HG03442 (cell line): Measurements from ENCODE around the gene FAM227A.
"Not testable (repeated sequence)": the region's sequence is repeated elsewhere in the genome, so short reads cannot be mapped to it uniquely, and the experiment has no call there.

ENCODE experiments used
- ATAC-seq: cut with Tn5 transposase; IDR thresholded peaks from one replicate; pipeline ENCODE4 v1.9.1; 2021; ENCODE audit warnings: mild to moderate bottlenecking, moderate library complexity; ENCODE audit not compliant: unreplicated experiment

Gene FAM227A

DNA sequence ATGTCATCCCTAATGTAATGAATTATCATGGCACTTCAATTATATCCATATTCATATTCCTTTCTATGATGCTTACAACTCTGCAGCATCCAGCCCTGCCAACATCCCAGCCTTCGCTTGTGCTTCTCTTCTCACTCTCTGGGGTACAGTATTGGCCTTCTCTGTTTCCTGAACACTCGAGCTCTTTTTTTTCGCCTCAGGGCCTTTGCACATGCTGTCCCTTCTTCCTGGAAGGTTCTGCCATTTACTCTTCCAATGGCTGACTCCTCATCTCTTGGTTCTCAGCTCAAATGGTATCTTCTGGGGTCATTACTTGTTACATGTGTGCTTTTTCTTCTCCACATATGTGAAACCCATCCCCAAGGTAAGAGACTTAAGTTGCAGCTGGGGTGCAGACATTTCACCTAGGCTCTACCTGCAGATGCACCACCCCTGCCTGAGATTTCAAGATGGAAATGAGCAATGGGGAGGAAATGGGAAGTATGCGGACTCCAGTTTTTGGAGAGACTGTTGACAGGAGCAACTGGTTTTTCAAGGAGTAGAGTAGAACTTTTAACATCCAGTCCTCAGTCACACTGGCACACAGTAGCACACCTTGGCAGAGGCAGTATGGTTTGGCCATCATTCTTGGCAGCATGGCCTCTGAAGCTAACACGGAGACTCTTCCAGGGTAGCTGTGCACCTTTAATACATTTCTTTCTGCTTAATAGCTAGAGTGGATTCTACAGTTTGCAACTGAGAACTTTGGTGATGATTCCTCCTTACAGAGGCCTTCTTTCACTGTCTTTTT is 43.8 kb downstream of the FAM227A start:
- no peak for ATAC-seq

DNA sequence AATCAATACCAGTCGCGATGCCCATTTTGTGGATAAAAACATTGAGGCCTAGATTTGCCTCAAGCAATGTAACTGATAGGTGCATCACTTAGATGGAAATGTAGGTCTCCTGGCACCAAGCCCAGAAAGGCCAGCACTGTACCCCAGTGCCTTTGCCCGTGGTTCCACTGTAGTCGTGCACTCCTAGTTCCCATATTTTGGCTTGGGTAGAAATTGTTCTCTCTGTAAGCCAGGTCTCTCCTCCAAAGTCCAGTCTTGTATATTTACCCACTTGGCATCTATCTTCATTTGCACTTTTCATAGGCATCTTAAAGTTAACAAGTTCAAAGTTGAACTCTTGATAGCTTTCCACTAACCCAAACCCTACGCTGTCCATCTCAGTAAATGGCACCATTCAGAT is 44.6 kb downstream of the FAM227A start:
- ATAC-seq: no peak

DNA sequence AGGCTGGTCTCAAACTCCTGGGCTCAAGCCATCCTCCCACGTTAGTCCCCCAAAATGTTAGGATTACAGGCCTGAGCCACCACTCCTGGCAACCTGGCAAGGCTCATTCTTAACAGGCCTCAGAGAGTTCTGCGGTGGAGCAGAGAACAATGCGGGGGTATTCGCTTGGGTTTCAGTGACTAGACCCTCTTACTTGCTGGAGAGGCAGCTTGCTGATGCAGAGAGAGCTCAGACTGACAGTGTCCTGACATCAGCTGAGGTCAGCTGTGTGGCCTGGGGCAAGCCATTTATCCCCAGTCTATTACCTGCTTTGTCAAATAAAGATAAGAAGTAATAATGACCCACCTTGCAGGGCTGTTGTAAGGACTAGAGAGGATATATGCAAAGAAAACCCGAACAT is 46.0 kb downstream of the FAM227A start:
- ATAC-seq: no peak

DNA sequence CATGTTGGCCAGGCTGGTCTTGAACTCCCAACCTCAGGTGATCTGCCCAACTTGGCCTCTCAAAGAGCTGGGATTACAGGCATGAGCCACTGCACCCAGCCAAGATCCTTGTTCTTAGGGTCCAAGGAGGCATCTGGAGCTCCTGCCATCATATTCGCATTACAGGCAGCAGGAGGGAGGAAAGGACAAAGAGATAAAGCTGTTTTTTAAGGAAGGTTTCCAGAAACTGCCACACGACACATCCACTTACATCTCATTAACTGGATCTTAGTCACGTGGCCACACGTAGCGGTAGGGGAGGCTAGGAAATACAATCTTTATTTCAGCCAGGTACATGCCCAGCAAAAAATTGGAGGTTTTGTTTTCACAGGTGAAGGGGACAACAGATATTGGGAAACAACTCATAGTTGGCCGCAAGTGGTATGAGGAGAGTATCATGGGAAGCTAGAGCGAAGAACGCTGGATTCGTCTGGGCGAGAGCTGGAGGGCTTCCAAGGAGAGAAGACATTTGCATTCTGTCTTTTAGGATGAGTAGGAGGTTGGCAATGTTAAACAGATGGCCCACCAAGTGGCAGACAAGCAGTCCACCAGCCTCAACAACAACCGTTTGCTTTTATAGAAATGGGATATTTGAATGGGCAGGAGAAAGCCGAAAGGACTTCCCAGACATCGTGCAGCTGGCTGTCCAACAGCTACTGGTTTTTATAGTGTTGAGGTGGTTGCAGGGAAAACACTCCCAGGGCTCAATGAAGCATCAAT is 47.0 kb downstream of the FAM227A start:
- no peak for ATAC-seq

DNA sequence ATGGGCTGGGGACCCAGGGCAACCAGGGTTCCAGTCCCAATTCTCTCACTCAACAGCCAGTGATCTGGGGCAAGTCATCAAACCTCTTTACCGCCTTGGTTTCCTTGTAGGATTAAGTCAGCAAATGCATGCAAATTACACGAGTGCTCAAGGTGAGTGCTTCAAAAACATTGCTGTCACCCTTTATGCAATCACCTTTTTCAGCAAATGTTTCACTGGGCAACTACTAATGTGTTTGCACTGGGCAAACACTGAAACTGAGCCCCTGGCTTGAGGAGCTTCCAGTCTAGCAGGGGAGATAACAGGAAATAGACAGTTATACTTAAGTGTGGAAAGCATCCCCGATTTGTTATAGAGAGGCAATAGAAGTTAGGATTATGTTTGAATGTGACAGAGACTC is 48.5 kb downstream of the FAM227A start:
- no peak for ATAC-seq

DNA sequence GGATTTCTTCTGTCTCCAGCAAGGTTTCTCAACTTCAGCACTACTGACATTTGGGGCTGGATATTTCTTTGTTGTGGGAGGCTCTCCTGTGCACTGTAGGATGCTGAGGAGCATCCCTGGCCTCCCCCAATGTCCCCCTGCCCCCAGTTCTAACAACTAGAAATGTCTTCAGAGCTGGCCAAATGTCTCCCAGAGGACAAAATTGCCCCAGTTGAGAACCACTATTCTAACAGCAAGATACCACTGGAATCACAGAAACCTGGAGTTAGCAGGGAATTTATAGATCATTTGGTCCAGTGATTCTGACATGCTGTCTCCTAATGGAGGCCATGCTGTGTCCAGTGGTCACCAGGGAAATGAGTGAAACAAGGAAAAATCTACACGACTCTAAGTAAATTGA is 54.0 kb downstream of the FAM227A start:
- no peak for ATAC-seq

DNA sequence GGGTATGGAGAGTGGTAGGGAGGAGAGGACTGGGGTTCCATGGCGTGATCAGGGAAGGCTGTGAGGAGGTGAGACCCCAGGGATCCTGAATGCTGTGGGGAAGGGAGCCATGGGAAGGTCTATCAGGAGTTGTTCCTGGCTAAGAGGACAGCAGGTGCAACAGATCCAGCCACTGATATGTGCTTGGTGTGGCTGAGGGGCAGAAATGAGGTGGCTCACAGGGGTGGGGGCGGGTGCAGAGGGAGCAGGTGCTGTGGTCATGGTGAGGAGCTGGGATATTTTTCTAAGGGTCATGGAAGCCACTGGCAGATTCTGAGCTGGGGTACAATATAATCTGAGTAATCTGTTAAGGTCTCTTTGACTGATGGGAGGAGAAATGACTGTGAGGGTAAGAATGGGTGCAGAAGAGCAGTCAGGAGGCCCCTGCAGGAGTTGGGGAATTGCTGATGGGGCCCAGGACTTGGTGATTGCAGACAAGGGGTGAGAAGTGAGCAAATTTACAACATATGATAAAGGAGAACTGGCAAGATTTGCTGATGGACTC is 54.9 kb downstream of the FAM227A start:
- no peak for ATAC-seq

DNA sequence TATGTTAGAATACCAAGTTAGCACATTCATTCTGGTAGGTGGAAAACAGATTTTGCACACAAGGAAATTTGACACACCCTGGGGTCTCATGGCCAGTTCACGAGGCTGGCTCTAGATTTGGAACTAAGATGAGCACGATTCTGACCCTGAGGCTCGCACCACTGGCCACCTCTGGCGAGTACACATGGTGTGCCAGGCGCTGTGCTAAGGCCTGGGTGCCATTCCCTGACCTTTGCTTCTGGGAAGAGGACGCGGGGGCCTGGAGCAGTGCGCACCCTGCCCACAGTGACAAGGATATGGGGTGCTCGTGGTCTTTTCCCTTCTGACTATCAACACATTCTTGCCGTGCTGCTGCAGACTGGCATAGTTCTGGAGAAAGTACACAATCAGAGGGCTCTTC is 56.7 kb downstream of the FAM227A start:
- ATAC-seq: no peak

DNA sequence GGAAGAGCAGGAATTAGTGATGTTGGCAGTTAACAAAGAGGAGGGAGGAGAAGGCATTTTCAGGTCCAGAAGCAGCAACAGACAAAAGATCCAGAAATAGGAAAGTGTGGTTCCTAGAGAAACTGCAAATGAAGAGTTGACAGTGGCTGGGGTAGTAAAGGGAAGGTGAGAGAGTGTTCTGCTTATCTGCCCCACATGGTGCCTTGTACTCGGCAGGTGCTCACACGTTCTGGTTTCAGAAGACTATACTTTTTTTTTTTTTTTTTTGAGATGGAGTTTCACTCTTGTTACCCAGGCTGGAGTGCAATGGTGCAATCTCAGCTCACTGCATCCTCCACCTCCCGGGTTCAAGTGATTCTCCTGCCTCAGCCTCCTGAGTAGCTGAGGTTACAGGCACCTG is 73.3 kb downstream of the FAM227A start:
- not testable (repeated sequence) for ATAC-seq

DNA sequence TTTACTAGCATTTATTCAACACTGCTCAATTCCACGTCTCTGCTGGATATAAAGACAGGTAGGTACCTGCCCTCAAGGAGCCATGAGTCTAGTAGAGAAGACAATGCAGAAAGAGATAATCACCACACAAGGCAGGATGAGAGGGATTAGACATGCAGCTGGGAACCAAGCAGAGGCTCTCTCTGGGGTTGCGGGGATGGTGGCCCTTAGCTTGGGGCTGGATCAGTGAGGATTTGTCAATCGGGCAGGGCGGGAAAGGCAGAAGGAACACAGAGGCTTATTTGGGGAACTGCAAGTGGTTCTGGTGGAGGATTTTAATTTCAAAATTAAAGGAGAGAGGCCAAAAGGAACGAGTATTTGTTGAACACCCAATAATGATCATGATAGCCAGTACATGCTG is 77.7 kb downstream of the FAM227A start:
- no peak for ATAC-seq

DNA sequence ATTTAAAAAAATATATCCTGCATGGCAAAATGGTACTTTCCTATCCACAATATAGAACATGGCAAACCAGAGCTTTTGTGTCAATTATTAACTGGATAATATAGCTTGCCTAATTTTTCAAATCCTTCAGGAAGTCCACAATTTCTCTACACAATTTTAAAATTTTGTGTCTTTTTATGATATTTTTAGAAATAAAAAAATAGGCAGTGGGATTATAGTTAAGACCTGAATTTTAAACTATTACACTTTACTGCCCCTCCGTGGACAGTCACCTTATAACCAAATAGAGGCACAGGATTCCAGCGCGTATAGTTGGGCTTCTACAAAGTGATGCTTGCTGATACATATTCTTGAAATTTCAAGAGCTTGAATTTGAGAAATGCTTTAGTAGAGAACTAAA is 84.1 kb downstream of the FAM227A start:
- no peak for ATAC-seq

DNA sequence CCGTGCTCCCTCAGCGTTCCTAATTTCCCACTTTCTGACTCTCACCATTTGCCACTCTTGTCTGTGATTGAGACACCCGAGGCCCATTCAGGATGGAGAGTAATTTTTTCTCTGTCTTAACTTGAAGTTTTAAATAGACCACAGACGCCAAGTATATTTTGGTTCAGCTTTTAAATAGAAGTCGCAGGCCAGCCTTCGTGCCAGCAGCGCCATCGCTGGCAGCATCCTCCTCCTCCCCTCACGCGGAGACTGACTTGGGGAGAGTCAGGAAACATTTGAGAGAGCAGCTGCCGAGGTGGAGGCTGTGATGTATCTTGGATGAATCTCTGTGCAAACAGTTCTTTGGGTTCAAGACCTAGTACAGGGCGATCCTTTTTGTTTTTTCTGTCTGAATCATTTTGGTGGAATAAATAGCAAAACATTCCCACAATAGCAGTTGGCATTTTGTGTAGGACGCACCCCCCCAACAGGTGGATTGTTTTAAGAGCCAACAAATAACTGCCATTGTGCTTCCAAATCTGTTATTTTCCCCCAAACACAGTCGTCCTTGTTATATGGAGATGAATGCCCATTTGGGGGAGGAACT is 85.3 kb downstream of the FAM227A start:
- ATAC-seq: no peak

DNA sequence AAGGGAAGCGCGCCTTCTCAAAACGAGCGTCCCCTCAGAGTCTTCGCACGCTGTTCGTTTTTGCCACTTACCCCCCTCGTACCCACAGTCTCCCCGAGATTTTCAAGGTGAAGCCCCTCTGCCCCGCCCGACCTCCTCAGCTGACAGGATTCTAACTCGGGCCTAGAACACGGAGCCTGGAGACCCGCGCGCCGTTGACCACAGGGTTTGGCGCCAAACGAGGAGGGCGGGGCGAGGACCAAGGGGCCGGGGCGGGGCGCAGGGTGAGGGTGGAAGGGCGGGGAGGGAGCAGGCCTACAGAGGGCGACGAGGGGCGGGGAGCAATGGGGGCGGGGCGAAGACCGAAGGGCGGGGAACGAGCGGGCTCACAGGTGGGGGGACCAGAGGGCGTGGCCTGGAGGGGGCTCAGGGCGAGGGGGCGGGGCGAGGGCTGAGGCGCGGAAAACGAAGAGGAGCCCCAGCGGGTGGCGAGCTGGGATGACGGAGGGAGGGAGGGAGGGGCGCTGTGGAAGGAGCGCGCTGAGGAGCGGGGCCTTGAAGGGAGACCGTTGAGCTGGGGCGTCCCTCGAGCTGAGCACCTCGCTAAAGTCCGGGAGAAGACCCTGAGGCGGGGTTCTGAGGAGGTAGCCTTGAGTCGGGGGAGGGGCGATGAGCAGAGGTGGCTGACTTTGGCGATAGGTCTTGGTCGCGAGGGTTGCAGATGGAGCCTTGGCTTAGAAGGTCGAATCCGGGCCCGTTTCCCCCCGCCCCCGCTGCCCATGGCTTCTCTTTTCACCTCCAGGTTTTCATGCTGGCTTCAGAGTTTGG is 86.0 kb downstream of the FAM227A start, which contains the start of gene DMC1:
Gene DMC1, minus strand, starts transcription at position 212 of the 807 bp plus-strand sequence. CDS start 1,927 bp downstream, outside the sequence.
- no peak for ATAC-seq

DNA sequence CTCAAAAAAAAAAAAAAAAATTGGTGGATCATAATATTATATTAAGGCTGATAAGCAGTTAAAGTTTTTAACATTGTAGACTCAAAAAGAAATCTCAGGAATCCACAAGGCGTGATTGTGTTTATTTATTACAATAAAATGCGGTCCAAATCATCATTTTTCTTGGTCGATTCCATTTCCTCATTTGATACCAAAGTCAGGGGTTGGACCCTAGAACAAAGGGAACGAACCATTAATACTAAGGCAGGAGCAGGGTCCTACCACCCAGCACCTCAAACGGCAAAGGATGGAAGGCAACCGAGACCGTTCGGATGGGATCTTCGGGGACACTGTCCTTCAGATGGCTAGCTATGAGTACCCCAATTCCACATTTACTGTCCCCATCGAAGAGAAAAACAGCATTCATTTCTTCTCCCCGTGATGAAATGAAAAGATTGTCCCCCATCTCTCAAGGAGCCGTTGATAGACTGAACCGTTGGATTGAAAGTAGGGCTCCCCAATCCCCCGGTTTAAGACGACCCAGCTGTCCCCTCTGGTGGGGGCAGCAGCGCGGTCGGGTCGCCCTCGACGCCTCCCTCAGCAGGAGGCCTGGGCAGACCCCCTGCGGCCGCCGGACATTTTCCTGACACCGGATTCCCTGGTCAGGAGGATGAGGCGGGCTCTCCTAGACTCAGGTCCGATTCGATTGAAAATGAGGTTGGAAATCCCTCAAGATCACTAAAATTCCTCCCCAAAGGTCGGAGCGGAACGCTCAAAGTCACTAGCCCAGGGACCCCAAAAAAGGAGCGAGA is 86.8 kb downstream of the FAM227A start:
- no peak for ATAC-seq

DNA sequence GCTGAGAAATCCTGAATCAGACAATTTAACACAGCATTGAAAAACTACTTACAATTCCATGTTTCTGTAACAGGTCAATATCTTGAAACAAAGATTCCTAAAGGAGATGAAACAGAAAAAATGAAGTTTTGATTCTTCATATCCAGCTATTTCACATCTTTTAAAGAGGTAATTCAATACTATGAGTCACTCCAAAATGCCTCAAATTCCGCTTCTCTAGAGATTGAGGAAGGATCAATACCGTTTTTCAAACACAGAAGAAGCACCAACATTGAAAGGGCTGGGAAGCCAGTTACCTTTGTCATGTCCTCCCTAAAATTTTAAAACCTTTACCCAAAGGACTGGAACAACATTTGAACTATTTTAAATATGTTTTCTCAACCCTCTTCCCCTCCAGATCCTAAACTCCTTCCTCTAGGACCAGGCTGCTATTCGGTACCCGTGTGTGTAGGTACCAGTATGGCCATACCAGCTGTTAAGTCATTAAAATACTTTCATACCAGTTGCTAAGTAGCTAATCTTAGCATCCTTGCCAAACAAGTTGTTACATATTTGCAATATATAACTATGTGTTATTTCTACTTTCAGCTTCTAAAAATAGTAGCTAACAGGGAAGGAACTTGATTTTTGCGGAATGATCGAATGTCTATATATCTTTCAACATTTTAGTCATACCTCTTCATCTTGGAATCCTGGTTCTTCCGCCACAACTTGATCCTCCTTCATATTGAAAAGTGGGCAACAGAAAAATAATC is 88.5 kb downstream of the FAM227A start:
- no peak for ATAC-seq

DNA sequence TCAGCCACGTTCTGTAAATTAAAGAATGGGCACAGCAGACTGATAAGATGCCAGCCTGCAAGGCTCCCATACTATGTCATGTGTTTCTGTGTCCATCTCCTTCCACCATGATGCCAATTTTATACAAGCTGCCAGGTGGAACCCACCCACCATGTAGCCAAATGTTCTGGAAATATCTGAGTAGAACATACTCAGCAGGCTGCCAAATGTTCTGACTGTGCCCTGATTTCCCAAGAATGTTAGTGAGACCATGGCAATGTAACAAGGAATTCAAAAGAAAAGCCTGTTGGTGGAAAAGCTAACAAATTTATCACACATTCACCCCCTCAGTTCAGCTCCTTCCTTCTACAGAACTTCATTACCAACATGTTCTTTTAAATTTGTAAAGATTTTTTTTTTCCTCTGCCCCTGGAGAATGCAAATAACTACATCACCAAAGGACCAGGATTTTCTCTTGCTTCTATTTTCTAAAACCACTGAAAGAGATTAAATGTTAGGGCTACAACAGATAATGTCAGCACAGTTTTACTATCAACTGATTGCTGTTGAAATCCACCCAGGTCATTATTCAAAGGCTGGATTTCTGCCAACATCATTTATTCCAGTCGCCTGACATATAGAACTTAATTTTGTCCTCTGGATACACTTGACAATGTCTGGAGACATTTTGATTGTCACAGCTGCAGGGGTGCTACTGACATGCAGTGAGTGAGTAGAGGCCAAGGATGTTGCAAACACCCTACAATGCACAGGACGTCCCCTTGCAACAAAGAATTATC is 89.3 kb downstream of the FAM227A start:
- ATAC-seq: no peak

DNA sequence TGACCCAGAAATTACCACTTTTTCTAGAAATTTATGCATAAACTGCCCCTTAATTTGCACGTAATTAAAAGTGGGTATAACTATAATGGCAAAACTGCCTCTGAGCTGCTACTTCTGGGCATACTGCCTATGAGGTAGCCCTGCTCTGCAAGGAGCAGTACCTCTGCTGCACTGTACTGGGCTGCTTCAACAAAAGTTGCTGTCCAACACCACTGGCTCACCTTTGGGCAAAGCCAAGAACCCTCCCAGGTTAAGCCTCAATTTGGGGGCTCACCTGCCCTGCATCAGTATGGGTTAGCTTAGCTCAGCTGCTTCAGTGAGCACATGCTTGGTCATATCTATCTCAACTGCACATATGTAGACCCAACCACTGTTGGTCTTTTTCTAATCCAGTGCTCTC is 90.8 kb downstream of the FAM227A start:
- no peak for ATAC-seq

DNA sequence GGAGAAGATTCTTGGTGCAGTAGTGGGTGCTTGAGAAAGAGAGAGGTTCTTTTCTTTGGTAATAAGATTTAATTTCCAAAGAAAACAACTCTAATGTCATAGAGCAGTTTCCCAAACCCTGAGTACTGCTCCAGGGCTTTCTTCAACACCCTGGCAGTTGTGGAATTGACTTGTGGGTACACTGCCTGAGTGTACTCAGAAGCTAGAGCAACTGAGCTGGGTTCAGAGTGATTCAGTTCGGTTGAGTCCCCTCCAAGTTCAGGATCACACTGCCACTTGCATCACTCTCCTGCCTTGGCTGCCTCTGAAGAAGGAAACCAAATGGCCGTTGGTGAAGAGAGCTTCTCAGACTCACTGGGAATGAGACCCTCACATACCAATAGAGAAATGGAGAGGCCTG is 91.5 kb downstream of the FAM227A start:
- no peak for ATAC-seq

DNA sequence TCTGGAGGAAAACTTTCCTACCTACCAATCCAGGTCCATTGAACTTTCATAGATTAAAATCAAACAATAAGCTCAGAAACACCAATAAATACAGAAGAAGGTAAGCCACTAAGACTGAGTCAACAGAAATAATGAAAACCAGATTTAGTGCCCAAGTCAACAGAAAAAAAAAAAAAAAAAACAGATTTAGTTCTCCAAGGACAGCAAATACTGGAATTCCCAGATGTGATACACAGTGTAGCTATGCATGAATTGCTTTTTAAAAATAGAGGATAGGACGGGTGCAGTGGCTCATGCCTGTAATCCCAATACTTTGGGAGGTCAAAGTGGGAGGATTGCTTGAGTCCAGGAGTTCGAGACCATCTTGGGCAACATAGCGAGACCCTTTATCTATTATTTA is 101.9 kb downstream of the FAM227A start:
- no peak for ATAC-seq
